Smooth muscle cell (in vitro differentiated cells): ENCODE measurements around the gene PPP2R2C. TPM values are rescaled to one million over a fixed set of nuclear protein-coding genes. Genes with fewer than 3 reads are reported as not detected.

Source experiments
- DNase-seq: peaks from one replicate; lab custom pipeline; 2025; ENCODE audit not compliant: unreplicated experiment; lab: John Stamatoyannopoulos, UW
- H2AFZ ChIP-seq: fragments of 200-600 bp; sonication (generic); 2 replicates; pipeline ENCODE4 v1.6.0; 2016; ENCODE audit warnings: antibody characterized with exemption, low read depth, mild to moderate bottlenecking
- H3F3A ChIP-seq: fragments of 200-600 bp; sonication (generic); 2 replicates; pipeline ENCODE4 v1.6.0; 2017; ENCODE audit warnings: antibody characterized with exemption, low read depth
- H3K27ac ChIP-seq: fragments of 200-600 bp; sonication (generic); 2 replicates; pipeline ENCODE4 v1.5.1; 2016; ENCODE audit warnings: low read depth, mild to moderate bottlenecking
- H3K27me3 ChIP-seq: fragments of 200-600 bp; sonication (generic); 2 replicates; pipeline ENCODE4 v1.6.1; 2016; ENCODE audit warnings: low read depth, mild to moderate bottlenecking
- H3K36me3 ChIP-seq: fragments of 200-600 bp; sonication (generic); 2 replicates; pipeline ENCODE4 v1.5.1; 2016; ENCODE audit warnings: low read depth
- H3K4me1 ChIP-seq: fragments of 200-600 bp; sonication (generic); 2 replicates; pipeline ENCODE4 v1.5.1; 2016; ENCODE audit warnings: low read depth
- H3K4me2 ChIP-seq: fragments of 200-600 bp; sonication (generic); 2 replicates; pipeline ENCODE4 v1.6.0; 2016; ENCODE audit warnings: mild to moderate bottlenecking
- H3K4me3 ChIP-seq: fragments of 200-600 bp; sonication (generic); 2 replicates; pipeline ENCODE4 v1.5.1; 2016; ENCODE audit warnings: mild to moderate bottlenecking
- H3K79me2 ChIP-seq: fragments of 200-600 bp; sonication (generic); 2 replicates; pipeline ENCODE4 v1.6.0; 2016; ENCODE audit warnings: low read depth, mild to moderate bottlenecking
- H3K9ac ChIP-seq: fragments of 200-600 bp; sonication (generic); 2 replicates; pipeline ENCODE4 v1.6.0; 2016; ENCODE audit warnings: low read depth
- H3K9me3 ChIP-seq: fragments of 200-600 bp; sonication (generic); replicated peaks from 2 replicates; pipeline ENCODE4 v1.5.1; 2016; ENCODE audit warnings: low read depth
- H4K20me1 ChIP-seq: fragments of 200-600 bp; sonication (generic); 2 replicates; pipeline ENCODE4 v1.6.0; 2016; ENCODE audit warnings: low read depth
- CTCF ChIP-seq: fragments of 200-600 bp; sonication (generic); IDR thresholded peaks from 2 replicates; pipeline ENCODE4 v1.5.1; 2017; ENCODE audit warnings: borderline replicate concordance, mild to moderate bottlenecking, antibody characterized with exemption; ENCODE audit not compliant: insufficient read depth, poor library complexity, severe bottlenecking
- WGBS: methylation state at CpG from one replicate; pipeline ENCODE4 v1.1.7; 2016; ENCODE audit warnings: low lambda C conversion rate; 5-methylcytosine and 5-hydroxymethylcytosine counted together
- polyA plus RNA-seq: library from polyadenylated mRNA; unstranded; fragments of >200 nt; fragmentation: Nextera tagmentation; extraction: Ambion mirVana; gene quantifications from 2 replicates; pipeline ENCODE4 v1.2.1, GENCODE V29; 2016
- total RNA-seq: library from RNA; depleted of rRNA; stranded (reverse); fragments of >200 nt; gene quantifications from 2 replicates; pipeline ENCODE4 v1.2.3, GENCODE V29; 2014

The PPP2R2C gene
- total and polyA plus RNA-seq, 2 experiments from 2014 or later: 0.54 to 1.8 TPM

- no peak overlapping the region for H2AFZ ChIP-seq
- DNase-seq: no peak
- H3K27ac ChIP-seq: no peak overlapping the region
- no peak overlapping the region for H3K4me2 ChIP-seq
- H3K79me2 ChIP-seq: no peaks in the 10 kb centered on the region
- H3K36me3 ChIP-seq: no peaks in the 10 kb centered on the region
- no peaks in the 10 kb centered on the region for H3K27me3 ChIP-seq
- no peaks in the 10 kb centered on the region for H3F3A ChIP-seq
- H3K9ac ChIP-seq: no peak overlapping the region
- H4K20me1 ChIP-seq: no peaks in the 10 kb centered on the region
- no peak for TF ChIP-seq CTCF
- 98% methylated on average over 22 of the region's 22 CpGs for WGBS
- H3K9me3 ChIP-seq: no peaks in the 10 kb centered on the region
- no peaks in the 10 kb centered on the region for H3K4me1 ChIP-seq
- no peak overlapping the region for H3K4me3 ChIP-seq
Observed at GRCh38 chr4:6351246-6352000, 121.0 kb downstream of the PPP2R2C start.

- Histone ChIP-seq H3K4me3 (no peak overlapping the region), H2AFZ (no peak overlapping the region), H3K4me1 (no peaks in the 10 kb centered on the region), H3K79me2 (no peaks in the 10 kb centered on the region), H3K27me3 (no peaks in the 10 kb centered on the region), H3K9me3 (no peaks in the 10 kb centered on the region), H4K20me1 (no peaks in the 10 kb centered on the region), H3K4me2 (no peak overlapping the region), H3K36me3 (no peaks in the 10 kb centered on the region), H3K27ac (no peak overlapping the region), H3K9ac (no peak overlapping the region), H3F3A (no peaks in the 10 kb centered on the region)
- TF ChIP-seq CTCF: no peak
- DNase-seq: no peak
- 87% methylated on average over 8 of the region's 8 CpGs for WGBS
Observed at GRCh38 chr4:6350646-6351045, 121.8 kb downstream of the PPP2R2C start.

- no peak for DNase-seq
Observed at GRCh38 chr4:6349896-6350603, 122.4 kb downstream of the PPP2R2C start.

More at GRCh38 chr4:6349896-6350603, 122.4 kb downstream of the PPP2R2C start:
- H3F3A ChIP-seq: no peaks in the 10 kb centered on the region
- H3K27ac ChIP-seq: no peak overlapping the region
- H2AFZ ChIP-seq: no peak overlapping the region
- no peaks in the 10 kb centered on the region for H3K9me3 ChIP-seq
- H3K79me2 ChIP-seq: no peaks in the 10 kb centered on the region
- TF ChIP-seq CTCF: no peak
- H3K36me3 ChIP-seq: no peaks in the 10 kb centered on the region
- 90% methylated on average over 19 of the region's 19 CpGs for WGBS
- no peak overlapping the region for H3K9ac ChIP-seq
- H3K4me2 ChIP-seq: no peak overlapping the region
- no peak overlapping the region for H3K4me3 ChIP-seq
- no peaks in the 10 kb centered on the region for H3K4me1 ChIP-seq
- H4K20me1 ChIP-seq: no peaks in the 10 kb centered on the region
- H3K27me3 ChIP-seq: no peaks in the 10 kb centered on the region
